ENCODE results near the gene RNPEPL1.

Gene RNPEPL1

DNA sequence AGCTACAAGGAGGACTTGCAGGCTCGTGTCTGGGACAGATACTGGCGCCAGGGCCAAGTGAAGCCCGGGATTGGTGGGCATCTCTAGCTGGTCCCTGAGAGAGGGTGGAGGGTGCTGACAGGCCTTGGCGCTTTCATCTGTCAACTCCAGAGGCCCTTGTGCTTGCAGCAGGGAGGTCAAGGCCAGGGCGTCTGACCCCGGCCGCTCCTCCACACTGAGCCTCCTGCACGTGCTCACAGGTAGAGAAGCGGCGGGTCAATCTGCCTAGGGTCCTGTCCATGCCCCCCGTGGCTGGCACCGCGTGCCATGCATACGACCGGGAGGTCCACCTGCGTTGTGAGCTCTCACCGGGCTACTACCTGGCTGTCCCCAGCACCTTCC, 27.8 kb downstream of the RNPEPL1 start:
- Histone ChIP-seq H2BK120ac (ENCODE audit: insufficient read depth, low read length, poor library complexity) (no peak overlapping the region), H2BK5ac (ENCODE audit: low read depth, low read length, poor library complexity) (no peak overlapping the region), H2AFZ (ENCODE audit: insufficient read depth, low read length, poor library complexity) (no peak overlapping the region), H2AK5ac (ENCODE audit: low read length) (no peak overlapping the region), H3K4me3 (ENCODE audit: low read depth, low read length) (peak overlapping the region; percentile 30), H3K27ac (ENCODE audit: low read depth, low read length) (no peak overlapping the region), H4K8ac (ENCODE audit: low read depth, low read length) (no peak overlapping the region), H3K9ac (ENCODE audit: low read length) (no peak overlapping the region), H3K4ac (ENCODE audit: low read depth, low read length) (no peak overlapping the region), H3K9me3 (ENCODE audit: insufficient read depth, low read depth, low read length) (peaks cover 5% of the 10 kb centered on the region), H4K12ac (ENCODE audit: low read depth, low read length) (no peak overlapping the region), H3K36me3 (ENCODE audit: control insufficient read depth in 1 of 2, insufficient read depth in 2 of 2, low read length in 2 of 2) (peaks cover 41 to 46% of the 10 kb centered on the region in 2 experiments), H3K79me1 (ENCODE audit: low read length) (no peaks in the 10 kb centered on the region), H2BK12ac (ENCODE audit: low read length) (no peak overlapping the region), H3K79me2 (ENCODE audit: control insufficient read depth, insufficient read depth, low read length, poor library complexity) (no peaks in the 10 kb centered on the region), H4K91ac (ENCODE audit: low read depth, low read length) (no peak overlapping the region), H3K4me2 (ENCODE audit: low read length) (no peak overlapping the region), H3K4me1 (ENCODE audit: control insufficient read depth in 1 of 2, insufficient read depth in 2 of 2, low read length in 2 of 2) (no peaks in the 10 kb centered on the region), H3K14ac (ENCODE audit: low read length) (no peak overlapping the region), H3K23ac (ENCODE audit: low read length) (no peak overlapping the region), H3K27me3 (ENCODE audit: insufficient read depth, low read length) (no peaks in the 10 kb centered on the region), H3K18ac (ENCODE audit: low read length) (no peak overlapping the region)
- WGBS (ENCODE audit: extremely low coverage, insufficient coverage, insufficient read length): no CpG with 5 or more reads among the region's 17 CpGs
- DNase-seq: no peak

- H3K14ac ChIP-seq (ENCODE audit: low read length): no peak overlapping the region
- no peak overlapping the region for H3K4me2 ChIP-seq (ENCODE audit: low read length)
- no peak overlapping the region for H3K27ac ChIP-seq (ENCODE audit: low read depth, low read length)
- peaks cover 5% of the 10 kb centered on the region for H3K9me3 ChIP-seq (ENCODE audit: insufficient read depth, low read depth, low read length)
- no peaks in the 10 kb centered on the region for H3K79me1 ChIP-seq (ENCODE audit: low read length)
- no peak overlapping the region for H2BK12ac ChIP-seq (ENCODE audit: low read length)
- H3K23ac ChIP-seq (ENCODE audit: low read length): no peak overlapping the region
- peaks cover 37 to 43% of the 10 kb centered on the region in 2 experiments for H3K36me3 ChIP-seq (ENCODE audit: control insufficient read depth in 1 of 2, insufficient read depth in 2 of 2, low read length in 2 of 2)
- no peak overlapping the region for H4K91ac ChIP-seq (ENCODE audit: low read depth, low read length)
- H2BK5ac ChIP-seq (ENCODE audit: low read depth, low read length, poor library complexity): no peak overlapping the region
- no peak overlapping the region for H4K12ac ChIP-seq (ENCODE audit: low read depth, low read length)
- DNase-seq: no peak
- no peak overlapping the region for H2BK120ac ChIP-seq (ENCODE audit: insufficient read depth, low read length, poor library complexity)
- no peak overlapping the region for H2AK5ac ChIP-seq (ENCODE audit: low read length)
- H3K27me3 ChIP-seq (ENCODE audit: insufficient read depth, low read length): no peaks in the 10 kb centered on the region
- H2AFZ ChIP-seq (ENCODE audit: insufficient read depth, low read length, poor library complexity): no peak overlapping the region
- H3K4ac ChIP-seq (ENCODE audit: low read depth, low read length): no peak overlapping the region
- H3K4me3 ChIP-seq (ENCODE audit: low read depth, low read length): peak overlapping the region; percentile 30
- WGBS (ENCODE audit: extremely low coverage, insufficient coverage, insufficient read length): no CpG with 5 or more reads among the region's 23 CpGs
- no peak overlapping the region for H4K8ac ChIP-seq (ENCODE audit: low read depth, low read length)
- H3K9ac ChIP-seq (ENCODE audit: low read length): no peak overlapping the region
- H3K18ac ChIP-seq (ENCODE audit: low read length): no peak overlapping the region
- no peaks in the 10 kb centered on the region for H3K4me1 ChIP-seq (ENCODE audit: control insufficient read depth in 1 of 2, insufficient read depth in 2 of 2, low read length in 2 of 2)
- H3K79me2 ChIP-seq (ENCODE audit: control insufficient read depth, insufficient read depth, low read length, poor library complexity): no peaks in the 10 kb centered on the region
Measured at GRCh38 chr2:240596491-240596931, 28.2 kb downstream of the RNPEPL1 start.

DNA sequence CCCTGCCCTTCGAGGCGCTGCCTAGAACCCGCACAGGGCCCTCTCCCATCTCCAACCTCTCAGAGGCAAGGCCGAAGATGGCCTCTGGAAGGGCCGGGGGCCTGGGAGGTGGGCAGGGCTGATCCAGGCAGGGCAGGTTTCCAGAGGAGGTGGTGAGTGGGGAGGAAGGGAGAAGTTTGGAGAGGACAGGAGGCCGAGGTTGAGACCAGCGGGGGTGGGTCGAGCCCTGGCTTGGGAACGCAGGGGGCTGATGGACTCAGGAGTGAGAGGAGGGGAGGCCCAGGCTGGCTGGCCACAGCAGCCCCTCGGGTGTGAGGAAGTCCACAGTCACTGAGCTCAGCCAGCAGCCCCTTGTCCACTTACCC, 28.8 kb downstream of the RNPEPL1 start:
- peaks cover 32 to 40% of the 10 kb centered on the region in 2 experiments for H3K36me3 ChIP-seq (ENCODE audit: control insufficient read depth in 1 of 2, insufficient read depth in 2 of 2, low read length in 2 of 2)
- H3K14ac ChIP-seq (ENCODE audit: low read length): no peak overlapping the region

GRCh38 chr2:240597419-240598181, 29.3 kb downstream of the RNPEPL1 start:
- WGBS (ENCODE audit: extremely low coverage, insufficient coverage, insufficient read length): no CpG with 5 or more reads among the region's 22 CpGs

More for the DNA sequence above, 28.8 kb downstream of the RNPEPL1 start:
- Histone ChIP-seq H3K23ac (ENCODE audit: low read length) (no peak overlapping the region), H2BK5ac (ENCODE audit: low read depth, low read length, poor library complexity) (no peak overlapping the region), H3K79me2 (ENCODE audit: control insufficient read depth, insufficient read depth, low read length, poor library complexity) (no peaks in the 10 kb centered on the region), H2BK120ac (ENCODE audit: insufficient read depth, low read length, poor library complexity) (no peak overlapping the region), H2BK12ac (ENCODE audit: low read length) (no peak overlapping the region), H3K9me3 (ENCODE audit: insufficient read depth, low read depth, low read length) (peaks cover 2% of the 10 kb centered on the region), H4K12ac (ENCODE audit: low read depth, low read length) (no peak overlapping the region), H3K18ac (ENCODE audit: low read length) (no peak overlapping the region), H2AFZ (ENCODE audit: insufficient read depth, low read length, poor library complexity) (no peak overlapping the region), H2AK5ac (ENCODE audit: low read length) (no peak overlapping the region), H3K27ac (ENCODE audit: low read depth, low read length) (no peak overlapping the region), H3K4me2 (ENCODE audit: low read length) (no peak overlapping the region), H3K79me1 (ENCODE audit: low read length) (no peaks in the 10 kb centered on the region), H3K4ac (ENCODE audit: low read depth, low read length) (no peak overlapping the region), H3K4me3 (ENCODE audit: low read depth, low read length) (no peak overlapping the region), H4K91ac (ENCODE audit: low read depth, low read length) (no peak overlapping the region), H3K4me1 (ENCODE audit: control insufficient read depth in 1 of 2, insufficient read depth in 2 of 2, low read length in 2 of 2) (no peaks in the 10 kb centered on the region), H3K9ac (ENCODE audit: low read length) (no peak overlapping the region), H4K8ac (ENCODE audit: low read depth, low read length) (no peak overlapping the region), H3K27me3 (ENCODE audit: insufficient read depth, low read length) (no peaks in the 10 kb centered on the region)
- DNase-seq: no peak
- WGBS (ENCODE audit: extremely low coverage, insufficient coverage, insufficient read length): no CpG with 5 or more reads among the region's 10 CpGs

More at GRCh38 chr2:240597419-240598181, 29.3 kb downstream of the RNPEPL1 start:
- Histone ChIP-seq H3K4ac (ENCODE audit: low read depth, low read length) (no peak overlapping the region), H3K27ac (ENCODE audit: low read depth, low read length) (no peak overlapping the region), H4K91ac (ENCODE audit: low read depth, low read length) (no peak overlapping the region), H3K79me1 (ENCODE audit: low read length) (no peaks in the 10 kb centered on the region), H2BK12ac (ENCODE audit: low read length) (no peak overlapping the region), H2AFZ (ENCODE audit: insufficient read depth, low read length, poor library complexity) (no peak overlapping the region), H3K27me3 (ENCODE audit: insufficient read depth, low read length) (no peaks in the 10 kb centered on the region), H3K14ac (ENCODE audit: low read length) (no peak overlapping the region), H4K12ac (ENCODE audit: low read depth, low read length) (no peak overlapping the region), H4K8ac (ENCODE audit: low read depth, low read length) (no peak overlapping the region), H3K79me2 (ENCODE audit: control insufficient read depth, insufficient read depth, low read length, poor library complexity) (no peaks in the 10 kb centered on the region), H3K4me3 (ENCODE audit: low read depth, low read length) (no peak overlapping the region), H3K23ac (ENCODE audit: low read length) (no peak overlapping the region), H2AK5ac (ENCODE audit: low read length) (no peak overlapping the region), H3K9ac (ENCODE audit: low read length) (no peak overlapping the region), H2BK120ac (ENCODE audit: insufficient read depth, low read length, poor library complexity) (no peak overlapping the region), H3K9me3 (ENCODE audit: insufficient read depth, low read depth, low read length) (no peaks in the 10 kb centered on the region), H3K4me2 (ENCODE audit: low read length) (no peak overlapping the region), H2BK5ac (ENCODE audit: low read depth, low read length, poor library complexity) (no peak overlapping the region), H3K18ac (ENCODE audit: low read length) (no peak overlapping the region), H3K4me1 (ENCODE audit: control insufficient read depth in 1 of 2, insufficient read depth in 2 of 2, low read length in 2 of 2) (no peaks in the 10 kb centered on the region), H3K36me3 (ENCODE audit: control insufficient read depth in 1 of 2, insufficient read depth in 2 of 2, low read length in 2 of 2) (peaks cover 29 to 37% of the 10 kb centered on the region in 2 experiments)
- no peak for DNase-seq
